ENCODE measurements around the gene DST. TPM values are rescaled to one million over a fixed set of nuclear protein-coding genes. Genes with fewer than 3 reads are reported as not detected.

The DST gene
- total RNA-seq, 1 experiment from 2014 or later: 91.9 TPM

DNA sequence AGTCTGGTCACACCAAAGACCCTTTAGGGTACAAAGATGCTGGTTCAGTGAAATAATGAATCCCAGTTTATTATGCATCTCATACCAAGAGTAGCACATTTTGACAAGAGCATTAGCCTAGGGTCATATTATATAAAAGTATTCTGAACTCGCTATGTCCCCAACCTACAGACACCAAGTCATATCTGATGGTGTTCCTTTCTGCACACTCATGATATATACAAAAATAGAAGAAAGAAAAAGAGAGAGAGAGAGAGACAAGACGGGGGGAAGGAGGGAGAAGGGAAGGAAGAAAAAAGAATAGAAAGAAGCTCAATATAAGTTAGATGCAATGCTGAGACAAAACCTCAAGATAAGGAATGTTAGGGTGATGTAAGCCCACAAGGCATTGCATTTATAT is 131.1 kb downstream of the DST start:
- Mint-ChIP-seq H3K9me3 (no peaks in the 10 kb centered on the region), H3K4me3 (no peak overlapping the region), H3K4me1 (no peaks in the 10 kb centered on the region), H3K36me3 (ENCODE audit: insufficient read depth in 1 of 3, low read depth in 3 of 3) (peaks cover 20 to 51% (median 35%) of the 10 kb centered on the region in 3 experiments; a peak in 6 of 7 replicates), H3K27ac (no peak overlapping the region), H3K27me3 (ENCODE audit: low read depth) (no peaks in the 10 kb centered on the region)
- no peak overlapping the region for H3K18ac ChIP-seq (ENCODE audit: insufficient read length, low read depth, low read length)
- H2AK5ac ChIP-seq (ENCODE audit: insufficient read length, low read length): no peak overlapping the region
- no peak overlapping the region for H2BK12ac ChIP-seq (ENCODE audit: insufficient read length, low read depth, low read length)
- no peak for DNase-seq
- no peaks in the 10 kb centered on the region for H3K9me3 ChIP-seq (ENCODE audit: control insufficient read depth, low read depth, low read length)
- no peak overlapping the region for H2BK20ac ChIP-seq (ENCODE audit: low read depth, low read length, poor library complexity, severe bottlenecking)
- no peak overlapping the region for H4K8ac ChIP-seq (replicated peaks; ENCODE audit: insufficient read length, low read depth, low read length)
- no peak overlapping the region for H3K23ac ChIP-seq (ENCODE audit: insufficient read length, low read depth, low read length)
- H4K91ac ChIP-seq (ENCODE audit: insufficient read length, low read depth, low read length): no peak overlapping the region
- no peak overlapping the region for H2BK5ac ChIP-seq (ENCODE audit: insufficient read length, low read length)
- H3K27ac ChIP-seq (ENCODE audit: insufficient read length, low read depth, low read length): no peak overlapping the region
- TF ChIP-seq, protein P1, sequence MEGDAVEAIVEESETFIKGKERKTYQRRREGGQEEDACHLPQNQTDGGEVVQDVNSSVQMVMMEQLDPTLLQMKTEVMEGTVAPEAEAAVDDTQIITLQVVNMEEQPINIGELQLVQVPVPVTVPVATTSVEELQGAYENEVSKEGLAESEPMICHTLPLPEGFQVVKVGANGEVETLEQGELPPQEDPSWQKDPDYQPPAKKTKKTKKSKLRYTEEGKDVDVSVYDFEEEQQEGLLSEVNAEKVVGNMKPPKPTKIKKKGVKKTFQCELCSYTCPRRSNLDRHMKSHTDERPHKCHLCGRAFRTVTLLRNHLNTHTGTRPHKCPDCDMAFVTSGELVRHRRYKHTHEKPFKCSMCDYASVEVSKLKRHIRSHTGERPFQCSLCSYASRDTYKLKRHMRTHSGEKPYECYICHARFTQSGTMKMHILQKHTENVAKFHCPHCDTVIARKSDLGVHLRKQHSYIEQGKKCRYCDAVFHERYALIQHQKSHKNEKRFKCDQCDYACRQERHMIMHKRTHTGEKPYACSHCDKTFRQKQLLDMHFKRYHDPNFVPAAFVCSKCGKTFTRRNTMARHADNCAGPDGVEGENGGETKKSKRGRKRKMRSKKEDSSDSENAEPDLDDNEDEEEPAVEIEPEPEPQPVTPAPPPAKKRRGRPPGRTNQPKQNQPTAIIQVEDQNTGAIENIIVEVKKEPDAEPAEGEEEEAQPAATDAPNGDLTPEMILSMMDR (conservative IDR thresholded peaks at IDR 0.05): no peak
- WGBS (ENCODE audit: extremely low coverage, insufficient read length, low lambda C conversion rate): no CpG with 5 or more reads among the region's 2 CpGs
- no peak overlapping the region for H3K4ac ChIP-seq (ENCODE audit: low read depth, low read length)
- no peak overlapping the region for H3K56ac ChIP-seq (ENCODE audit: insufficient read length, low read depth, low read length)
- H4K5ac ChIP-seq (ENCODE audit: insufficient read length, low read depth, low read length): no peak overlapping the region
- no peak overlapping the region for H2BK120ac ChIP-seq (ENCODE audit: low read depth, low read length, poor library complexity, severe bottlenecking)
- H3K79me1 ChIP-seq (ENCODE audit: insufficient read depth, low read depth, low read length, poor library complexity, severe bottlenecking): no peaks in the 10 kb centered on the region
- H3K27me3 ChIP-seq (ENCODE audit: insufficient read depth, low read length): no peaks in the 10 kb centered on the region
- H4K20me1 ChIP-seq (ENCODE audit: control insufficient read depth, insufficient read depth, insufficient read length): no peaks in the 10 kb centered on the region
- H2BK15ac ChIP-seq (ENCODE audit: low read depth, low read length): no peak overlapping the region
- H3K14ac ChIP-seq (ENCODE audit: insufficient read depth, low read length): no peak overlapping the region
- H3K4me2 ChIP-seq (ENCODE audit: insufficient read depth, insufficient read length, low read length): no peak overlapping the region
- no peak overlapping the region for H3T11ph ChIP-seq (ENCODE audit: low read length)
- no peaks in the 10 kb centered on the region for H3K4me1 ChIP-seq (ENCODE audit: insufficient read depth, low read length)
- no peaks in the 10 kb centered on the region for H3K79me2 ChIP-seq (ENCODE audit: insufficient read depth, low read length)
- H2AFZ ChIP-seq (ENCODE audit: low read length): no peak overlapping the region
- no peak overlapping the region for H3K9ac ChIP-seq (ENCODE audit: extremely low read depth, insufficient read length, low read length)
- no peaks in the 10 kb centered on the region for H3K23me2 ChIP-seq (ENCODE audit: insufficient read length, low read depth, low read length, poor library complexity, severe bottlenecking)
